CD4-positive, alpha-beta T cell treated with Interleukin-17A for 1 hour (primary cell): ENCODE measurements around the gene ASB17.
"Not testable (repeated sequence)": the region's sequence is repeated elsewhere in the genome, so short reads cannot be mapped to it uniquely, and the experiment has no call there.

Experiments used
- DNase-seq: peaks from one replicate; pipeline ENCODE4 v3.0.0-alpha.2; 2020

ASB17 gene

DNA sequence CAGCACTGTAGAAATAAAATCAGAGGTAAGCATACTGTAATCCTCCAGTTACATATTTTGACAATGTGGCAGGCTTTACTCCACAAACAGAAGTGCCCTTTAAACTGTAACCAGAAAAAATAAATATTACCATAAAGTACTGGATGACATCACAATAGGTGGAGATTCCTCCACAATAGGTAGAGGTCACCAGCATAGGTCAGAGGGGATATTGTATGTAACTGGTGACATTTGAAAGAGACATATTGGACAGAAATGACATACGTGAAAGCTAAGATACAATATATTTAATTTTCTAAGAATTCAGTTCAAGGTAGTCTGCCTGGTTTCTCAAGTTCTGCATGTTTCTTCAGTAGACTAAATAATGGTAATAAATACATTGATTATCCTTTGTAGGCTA lies at the start of gene ASB17:
Gene ASB17 (minus strand): TSS at position 101 of the 400 bp plus-strand sequence. CDS start 113 bp downstream, outside the sequence.
- no peak for DNase-seq

DNA sequence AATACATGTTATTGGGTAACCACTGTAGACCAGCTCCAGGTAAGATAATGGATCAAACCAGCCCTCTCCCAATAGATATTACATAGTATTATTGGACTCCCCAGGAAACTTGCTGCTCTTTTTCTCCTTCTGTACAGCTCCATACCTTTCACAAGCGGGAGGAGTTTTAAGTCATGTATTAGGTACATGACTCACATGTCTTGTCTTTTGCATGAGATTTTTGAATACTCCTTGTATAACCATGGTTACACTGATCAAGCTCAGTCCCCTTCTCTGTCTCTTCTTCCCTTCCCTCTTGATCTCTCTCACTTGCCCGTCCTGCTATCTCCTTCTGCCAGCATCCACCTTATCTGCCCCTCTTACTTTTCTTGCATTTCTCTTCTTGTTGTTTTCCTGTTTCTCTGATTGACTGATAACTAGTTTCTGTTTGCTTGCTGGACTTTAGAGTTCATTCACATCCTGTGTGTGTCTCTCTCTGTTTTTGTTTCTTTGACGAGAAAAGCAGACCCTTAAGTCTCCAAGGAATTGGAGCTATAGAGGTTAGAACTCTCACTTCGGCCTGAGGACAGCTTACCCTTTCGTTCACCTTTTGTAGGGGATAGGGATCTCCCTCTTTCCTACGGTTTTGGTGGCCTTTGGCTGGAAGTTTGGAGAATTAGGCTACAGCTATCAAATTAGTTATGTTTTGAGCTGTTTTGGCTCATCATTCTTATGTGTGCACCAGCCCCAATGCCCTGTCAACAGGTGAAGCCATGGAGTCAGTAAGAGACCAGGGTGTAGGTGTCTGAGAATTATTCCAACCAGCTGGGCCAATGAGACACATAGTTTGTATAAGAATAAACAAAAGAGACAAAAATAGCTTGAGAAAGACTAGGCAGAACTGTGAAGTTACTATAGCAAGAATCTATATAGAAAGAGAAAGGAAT lies 49.0 kb upstream of the ASB17 start:
- no peak for DNase-seq

DNA sequence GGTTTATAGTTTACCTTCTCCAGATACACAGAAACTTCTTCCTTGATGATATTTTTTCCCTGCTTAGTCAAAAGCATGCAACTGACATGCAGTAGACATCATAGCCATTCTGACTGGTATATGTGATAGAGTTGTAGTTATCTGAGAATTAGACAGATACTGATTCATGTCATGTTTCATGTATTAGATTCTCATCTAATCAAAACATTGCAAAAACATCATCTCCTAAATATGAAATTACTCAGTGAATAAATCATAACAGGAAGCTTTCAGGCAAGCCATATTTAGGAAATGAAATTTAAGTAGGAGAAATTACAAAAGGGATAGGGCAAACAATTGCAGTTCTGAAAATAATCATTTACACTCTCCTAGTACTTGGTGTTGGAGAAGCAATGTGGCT lies 38.4 kb upstream of the ASB17 start:
- DNase-seq = no peak

DNA sequence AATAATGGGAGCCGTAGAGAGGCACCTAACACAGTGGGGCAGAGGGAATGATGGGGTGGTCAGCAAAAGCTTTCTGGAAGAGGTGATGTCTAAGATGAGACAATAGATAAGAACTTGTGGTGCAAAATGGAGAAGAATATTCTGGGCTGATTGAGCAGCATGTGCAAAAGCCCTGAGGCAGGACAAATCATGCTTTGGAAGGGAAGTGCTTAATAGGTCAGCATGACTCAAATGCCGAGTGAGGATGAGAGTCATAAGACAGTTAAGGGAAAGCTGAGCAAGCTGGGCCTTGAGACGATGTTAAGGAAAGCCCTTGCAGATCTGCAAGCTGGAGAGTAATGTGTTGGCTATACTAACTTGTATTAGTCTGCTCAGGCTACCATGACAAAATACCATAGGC lies 37.3 kb upstream of the ASB17 start:
- no peak for DNase-seq

- no peak for DNase-seq
Measured at GRCh38 chr1:75967719-75968118, 35.5 kb upstream of the ASB17 start.

GRCh38 chr1:75964760-75965408 lies 32.7 kb upstream of the ASB17 start:
- no peak for DNase-seq

- not testable (repeated sequence) for DNase-seq
Measured at GRCh38 chr1:75964110-75964759, 32.0 kb upstream of the ASB17 start.

DNA sequence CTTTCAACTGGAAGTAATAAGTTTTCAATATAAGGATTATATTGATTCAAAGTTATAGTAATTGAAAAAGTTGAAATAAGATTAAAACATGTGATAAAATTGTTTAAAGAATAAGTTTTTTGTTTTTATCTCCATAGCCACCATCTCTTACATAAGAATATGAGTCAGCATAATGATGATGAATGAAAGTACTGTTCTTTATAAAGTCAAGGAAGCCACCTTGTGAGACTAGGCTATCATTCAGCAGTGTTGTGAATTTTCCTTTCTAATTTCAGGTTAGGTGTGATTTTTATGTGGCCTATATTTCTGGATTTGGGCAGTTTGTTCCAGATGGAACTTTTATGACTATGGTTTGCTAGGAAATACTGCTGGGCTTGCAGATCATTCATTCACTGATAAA lies 22.4 kb upstream of the ASB17 start:
- DNase-seq = no peak

GRCh38 chr1:75953461-75953860 lies 21.3 kb upstream of the ASB17 start:
- DNase-seq = no peak

GRCh38 chr1:75952016-75952415 lies 19.8 kb upstream of the ASB17 start:
- no peak for DNase-seq

DNA sequence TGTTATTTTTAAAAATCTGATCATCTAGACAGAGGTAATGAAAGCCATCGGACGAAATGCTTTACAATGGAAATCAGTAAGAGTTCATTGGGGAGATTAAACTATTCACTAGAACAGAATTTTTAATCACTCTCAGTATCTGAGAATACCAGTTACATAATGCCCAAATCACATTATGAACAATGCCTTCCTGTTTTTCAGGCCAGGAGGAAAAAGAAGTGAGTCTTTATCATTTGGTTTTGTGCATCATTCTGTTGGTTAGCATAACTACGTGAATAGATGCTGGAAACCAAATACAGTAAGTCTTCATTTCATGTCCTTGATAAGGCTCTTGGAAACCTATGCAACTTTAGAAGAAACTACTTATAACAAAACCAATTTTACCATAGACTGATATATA lies 18.0 kb upstream of the ASB17 start:
- DNase-seq = no peak

- DNase-seq = not testable (repeated sequence)
Measured at GRCh38 chr1:75943037-75943436, 10.8 kb upstream of the ASB17 start.

DNA sequence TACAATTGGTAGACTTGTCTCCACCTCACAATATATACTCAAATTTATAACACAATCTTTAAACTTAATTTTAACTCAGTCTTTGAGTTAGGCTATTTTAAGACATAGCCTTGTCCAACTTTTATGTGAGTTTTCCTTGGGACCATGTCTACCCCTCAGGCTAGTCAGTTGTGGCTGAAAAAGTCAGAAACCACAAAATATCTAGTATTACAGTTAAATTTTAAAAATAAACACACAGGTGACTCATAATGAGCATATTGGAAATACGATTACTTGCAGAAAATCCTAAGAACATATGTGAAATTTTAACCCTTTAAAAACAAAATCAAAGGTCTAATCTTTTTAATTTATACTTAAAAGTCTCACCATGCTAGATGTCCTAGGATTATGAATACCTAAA lies 4.8 kb upstream of the ASB17 start:
- no peak for DNase-seq

DNA sequence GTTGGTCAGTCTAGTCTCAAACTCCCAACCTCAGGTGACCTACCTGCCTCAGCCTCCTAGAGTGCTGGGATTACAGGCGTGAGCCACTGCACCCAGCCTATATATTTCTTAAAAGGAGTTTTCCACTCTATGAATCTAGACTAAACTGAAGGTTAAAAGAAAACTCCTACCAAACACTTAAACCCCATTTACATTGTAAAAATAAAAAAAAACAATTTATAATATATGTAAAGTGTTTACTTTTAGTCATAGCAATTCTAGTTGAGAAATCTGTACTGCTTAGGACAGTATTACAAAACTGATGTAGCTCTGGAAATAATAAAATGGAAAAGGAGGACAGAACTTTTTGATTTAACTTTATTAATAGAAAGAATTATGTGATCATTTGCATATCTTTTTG lies 9.5 kb downstream of the ASB17 start:
- no peak for DNase-seq

GRCh38 chr1:75916834-75917233 lies 15.4 kb downstream of the ASB17 start:
- no peak for DNase-seq

DNA sequence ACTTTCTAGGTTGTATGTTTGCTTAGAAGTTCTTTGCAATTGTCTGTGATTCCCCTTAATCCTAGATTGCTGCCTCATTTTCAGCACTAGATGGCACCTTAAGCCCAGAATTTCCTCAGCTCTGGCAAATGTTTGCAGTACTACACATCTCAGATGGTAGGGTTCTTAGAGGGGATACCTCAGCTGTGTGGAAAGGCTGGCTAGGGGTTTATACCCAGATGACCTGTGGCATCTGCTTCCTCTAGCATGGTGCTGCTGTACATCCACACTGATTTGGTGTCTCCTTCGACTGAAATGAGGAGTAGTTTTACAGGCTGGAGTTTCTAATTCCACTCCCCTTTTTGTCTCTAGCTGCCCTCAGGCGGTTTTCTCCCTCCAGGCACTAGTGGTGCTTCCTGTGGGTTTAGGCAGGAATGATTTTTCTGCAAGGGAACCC lies 23.5 kb downstream of the ASB17 start:
- DNase-seq = no peak

DNA sequence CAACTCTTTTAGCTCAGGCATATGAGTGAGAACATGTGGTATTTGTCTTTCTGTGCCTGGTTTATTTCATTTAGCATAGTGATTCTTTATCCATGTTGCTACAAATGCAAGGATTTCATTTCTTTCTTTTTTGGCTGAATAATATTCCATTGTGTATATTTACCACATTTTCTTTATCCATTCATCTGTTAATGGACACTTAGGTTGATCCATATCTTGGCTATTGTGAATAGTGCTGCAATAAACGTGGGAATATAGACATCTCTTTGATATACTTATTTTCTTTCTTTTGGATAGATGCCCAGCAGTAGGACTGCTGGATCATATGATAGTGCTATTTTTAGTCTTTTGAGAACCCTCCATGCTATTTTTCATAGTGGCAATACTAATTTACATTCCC lies 30.8 kb downstream of the ASB17 start:
- DNase-seq = no peak

DNA sequence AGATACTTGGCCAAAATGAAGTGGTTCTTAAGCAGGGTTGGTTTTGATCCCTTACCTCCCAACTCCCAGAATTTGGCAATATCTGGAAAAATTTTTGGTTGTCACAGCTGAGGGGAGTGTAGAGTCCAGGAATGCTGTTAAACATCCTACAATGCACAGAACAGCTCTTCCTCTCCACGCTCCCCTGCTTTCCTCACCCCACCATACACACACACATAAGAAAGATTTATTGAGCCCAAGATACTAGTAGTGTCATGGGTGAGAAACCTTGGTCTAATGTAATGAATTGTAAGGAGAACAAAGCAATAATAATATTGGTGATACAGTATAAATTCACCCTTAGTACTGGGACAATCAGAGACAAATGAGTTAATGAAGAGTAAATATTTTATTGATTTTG lies 47.8 kb downstream of the ASB17 start:
- DNase-seq = no peak

DNA sequence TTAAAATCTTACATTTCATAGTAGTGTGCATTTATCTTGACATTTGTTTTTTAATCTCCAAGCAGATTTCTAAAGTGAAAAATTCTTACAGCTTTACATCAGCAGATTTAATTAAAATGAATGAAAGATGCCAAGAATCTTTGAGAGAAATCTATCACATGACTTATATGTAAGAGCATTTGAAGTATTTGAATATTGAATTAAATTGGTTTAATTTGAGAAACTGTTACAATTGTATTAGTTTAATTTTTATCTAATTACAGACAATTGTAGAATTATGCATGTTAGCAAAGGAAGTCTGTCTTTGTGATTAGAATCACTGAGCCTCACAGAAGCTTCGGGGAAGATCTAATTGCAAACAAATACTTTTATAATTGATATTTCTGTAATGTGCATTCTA lies 52.2 kb downstream of the ASB17 start:
- DNase-seq = no peak

GRCh38 chr1:75870951-75871350 lies 61.3 kb downstream of the ASB17 start:
- DNase-seq = no peak
